Caco-2 (cell line): ENCODE measurements around the gene ORAI3. TPM values are rescaled to one million over a fixed set of nuclear protein-coding genes. Genes with fewer than 3 reads are reported as not detected.
A peak's percentile ranks its signal among the peaks of the same experiment; 100 is the strongest.

Experiments
- BruUV-seq: library from RNA; stranded (reverse); fragments of 400-500 nt; replicated peaks from 2 replicates; lab custom pipeline; 2021; lab: Mats Ljungman, UMichigan
- CTCF ChIA-PET: fragments of 300-600 bp; sonication (Branson Sonifier 250); formaldehyde crosslinking; loops from one replicate; lab custom pipeline; 2022; ENCODE audit warnings: antibody characterized with exemption; lab: Charles Lee
- POLR2A ChIA-PET: fragments of 300-600 bp; sonication (Branson Sonifier 250); formaldehyde crosslinking; loops from one replicate; lab custom pipeline; 2022; ENCODE audit warnings: antibody characterized with exemption; lab: Charles Lee
- DNase-seq, 2 experiments: peaks; one replicate each; pipeline versions ENCODE4 v3.0.0 to v3.0.0-alpha.2; 2020 to 2022
- H3K27me3 ChIP-seq: replicated peaks from 2 replicates; pipeline ENCODE4 v1.6.0; 2011; ENCODE audit warnings: low read length; ENCODE audit not compliant: control insufficient read depth, insufficient read depth
- H3K36me3 ChIP-seq: 2 replicates; pipeline ENCODE4 v1.5.1; 2011; ENCODE audit warnings: low read length; ENCODE audit not compliant: control insufficient read depth, insufficient read depth
- H3K4me1 ChIP-seq: fragments of 250-450 bp; sonication (Bioruptor Pico); 2 replicates; pipeline ENCODE4 v1.5.1; 2020; ENCODE audit warnings: mild to moderate bottlenecking
- H3K4me3 ChIP-seq: 2 replicates; pipeline ENCODE4 v1.5.1; 2011; ENCODE audit warnings: low read depth, mild to moderate bottlenecking, control low read depth, low read length
- H3K9me3 ChIP-seq: fragments of 250-450 bp; sonication (Bioruptor Pico); 2 replicates; pipeline ENCODE4 v1.5.1; 2020; ENCODE audit warnings: mild to moderate bottlenecking, moderate library complexity
- H3K27ac Mint-ChIP-seq: one replicate; pipeline ENCODE4 v1.8.0; 2022; ENCODE audit warnings: mixed read lengths; ENCODE audit not compliant: unreplicated experiment
- H3K27me3 Mint-ChIP-seq: one replicate; pipeline ENCODE4 v1.8.0; 2022; ENCODE audit warnings: mixed read lengths; ENCODE audit not compliant: insufficient read depth, unreplicated experiment
- H3K36me3 Mint-ChIP-seq: one replicate; pipeline ENCODE4 v1.8.0; 2022; ENCODE audit warnings: mild to moderate bottlenecking, mixed read lengths; ENCODE audit not compliant: insufficient read depth, unreplicated experiment
- H3K4me1 Mint-ChIP-seq: one replicate; pipeline ENCODE4 v1.8.0; 2022; ENCODE audit warnings: low read depth, mixed read lengths; ENCODE audit not compliant: unreplicated experiment
- H3K4me3 Mint-ChIP-seq: one replicate; pipeline ENCODE4 v1.8.0; 2022; ENCODE audit warnings: mild to moderate bottlenecking, moderate library complexity, mixed read lengths; ENCODE audit not compliant: unreplicated experiment
- H3K9me3 Mint-ChIP-seq: one replicate; pipeline ENCODE4 v1.8.0; 2022; ENCODE audit warnings: mixed read lengths; ENCODE audit not compliant: unreplicated experiment
- CTCF ChIP-seq, 2 experiments: fragments of 200-600 bp in 1 of 2; IDR thresholded peaks; 1 replicate in 1 of 2; 2 replicates in 1 of 2; pipeline versions ENCODE4 v1.5.1 to v1.8.0; 2011 to 2022; ENCODE audit warnings: antibody characterized with exemption in 1 of 2, control low read depth in 1 of 2, inconsistent platforms in 1 of 2, low read depth in 1 of 2, low read length in 1 of 2, mild to moderate bottlenecking in 1 of 2, moderate library complexity in 1 of 2; ENCODE audit not compliant: insufficient read depth in 1 of 2, severe bottlenecking in 1 of 2, unreplicated experiment in 1 of 2
- intact Hi-C: fragments of 100-400 bp; cut with micrococcal nuclease; formaldehyde crosslinking; loops from one replicate; pipeline ENCODE4 v1.10.0; 2022; ENCODE audit not compliant: unreplicated experiment
- total RNA-seq: library from RNA; stranded (reverse); gene quantifications from 2 replicates; pipeline ENCODE4 v1.2.3, GENCODE V29; 2022

Gene ORAI3
- total RNA-seq, 1 experiment from 2014 or later: 4.7 TPM

DNA sequence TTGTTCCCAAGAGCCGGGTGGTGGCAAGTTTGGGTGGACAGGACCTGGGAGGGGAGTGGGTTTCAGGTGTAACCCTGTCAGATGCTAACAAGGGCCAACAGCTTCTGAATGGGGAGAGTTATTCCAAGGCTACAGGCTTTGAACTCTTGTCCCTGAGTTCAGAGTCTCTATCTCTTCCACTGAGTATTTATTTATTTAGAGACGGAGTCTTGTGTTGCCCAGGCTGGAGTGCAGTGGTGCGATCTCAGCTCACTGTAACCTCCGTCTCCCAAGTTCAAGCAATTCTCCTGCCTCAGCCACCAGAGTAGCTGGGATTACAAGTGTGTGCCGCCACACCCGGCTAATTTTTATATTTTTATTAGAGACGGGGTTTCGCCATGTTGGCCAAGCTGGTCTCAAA lies 6.1 kb downstream of the ORAI3 start:
- H3K4me3 ChIP-seq: no peak overlapping the region
- H3K36me3 Mint-ChIP-seq: peaks cover 38% of the 10 kb centered on the region
- no peaks in the 10 kb centered on the region for H3K27me3 Mint-ChIP-seq
- no peak overlapping the region for H3K4me3 Mint-ChIP-seq
- no peak overlapping the region for H3K27ac Mint-ChIP-seq
- DNase-seq: no peak
- H3K9me3 Mint-ChIP-seq: no peaks in the 10 kb centered on the region
- no peaks in the 10 kb centered on the region for H3K9me3 ChIP-seq
- no peak for TF ChIP-seq CTCF (IDR thresholded peaks at IDR 0.05; ENCODE audit: insufficient read depth in 1 of 2, low read depth in 1 of 2, low read length in 1 of 2, severe bottlenecking in 1 of 2, unreplicated experiment in 1 of 2)
- POLR2A ChIA-PET: no interaction called here
- peaks cover 15% of the 10 kb centered on the region for H3K4me1 Mint-ChIP-seq
- no TSS peak for BruUV-seq
- no peaks in the 10 kb centered on the region for H3K27me3 ChIP-seq
- H3K4me1 ChIP-seq: peaks cover 7% of the 10 kb centered on the region
- intact Hi-C loops: no loop called here
- no peaks in the 10 kb centered on the region for H3K36me3 ChIP-seq
- CTCF ChIA-PET: no interaction called here

DNA sequence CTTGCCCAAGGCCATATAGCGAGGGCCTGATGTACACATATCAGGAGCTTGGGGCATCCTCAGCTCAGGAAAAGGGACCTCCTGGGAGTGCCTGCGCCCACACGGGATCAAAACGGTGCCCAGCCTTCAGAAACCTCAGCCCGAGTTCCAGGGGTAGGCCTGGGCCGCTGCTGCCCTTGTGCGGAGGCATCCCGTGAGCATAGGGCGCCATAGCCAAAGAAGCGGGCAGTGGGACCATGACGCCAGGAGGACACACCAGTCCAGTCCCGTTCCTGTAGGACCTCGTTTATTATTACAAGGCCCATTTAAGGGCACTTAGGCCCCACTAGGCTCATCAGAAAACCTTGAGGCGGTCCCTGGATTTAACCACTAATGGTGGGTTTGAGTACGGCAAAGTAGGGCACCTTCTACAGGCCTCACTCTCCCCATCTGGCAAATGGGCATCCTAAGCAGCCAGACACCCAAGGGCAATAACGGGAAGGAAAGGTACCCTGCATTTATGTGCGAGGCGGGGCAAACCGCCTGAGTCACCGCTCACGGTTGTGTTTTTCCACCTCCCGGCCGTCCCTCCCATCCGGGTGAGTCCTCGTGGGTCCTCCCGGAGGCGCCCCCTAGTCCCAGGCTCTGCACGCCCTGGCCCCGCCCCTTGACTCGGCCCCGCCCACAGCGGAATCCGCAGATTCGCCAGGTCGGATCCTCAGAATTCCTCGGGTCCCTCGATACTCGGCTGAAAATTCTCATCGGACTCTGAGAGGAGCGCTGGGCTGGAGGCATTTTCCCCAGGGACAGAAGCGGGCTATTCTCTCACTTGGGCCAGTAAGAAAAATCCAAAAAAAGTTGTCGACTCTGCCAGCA lies 8.0 kb downstream of the ORAI3 start:
- BruUV-seq: TSS peak; percentile 57
- H3K27me3 ChIP-seq: no peaks in the 10 kb centered on the region
- peak; percentile 87 to 88 for DNase-seq
- Mint-ChIP-seq H3K36me3 (peaks cover 53% of the 10 kb centered on the region), H3K27ac (peak overlapping the region; percentile 95), H3K4me3 (peak overlapping the region; percentile 87), H3K27me3 (no peaks in the 10 kb centered on the region), H3K9me3 (no peaks in the 10 kb centered on the region), H3K4me1 (peaks cover 13% of the 10 kb centered on the region)
- TF ChIP-seq CTCF (IDR thresholded peaks at IDR 0.05; ENCODE audit: insufficient read depth in 1 of 2, low read depth in 1 of 2, low read length in 1 of 2, severe bottlenecking in 1 of 2, unreplicated experiment in 1 of 2): peak in 1 of 2 experiments; percentile 30
- intact Hi-C loops: loop anchor here (1.0 kb wide), 1 partner anchor 185 kb away; no protein-coding TSS in a partner anchor
- peak overlapping the region; percentile 95 for H3K4me3 ChIP-seq
- no peaks in the 10 kb centered on the region for H3K9me3 ChIP-seq
- CTCF ChIA-PET: no interaction called here
- H3K4me1 ChIP-seq: no peaks in the 10 kb centered on the region; the same call in 1 of the 2 replicates
- POLR2A ChIA-PET: interaction anchor here (0.6 kb wide), 1 partner anchor 153 kb away, joined by 6 read pairs; no protein-coding TSS in a partner anchor
- H3K36me3 ChIP-seq: peaks cover 4% of the 10 kb centered on the region; the same call in 1 of the 2 replicates

- Histone ChIP-seq H3K27me3 (no peaks in the 10 kb centered on the region), H3K9me3 (no peaks in the 10 kb centered on the region), H3K36me3 (peaks cover 6% of the 10 kb centered on the region; the same call in 1 of the 2 replicates), H3K4me1 (no peaks in the 10 kb centered on the region; the same call in 1 of the 2 replicates), H3K4me3 (peak within 1 kb of the TSS; percentile 95)
- Mint-ChIP-seq H3K27me3 (no peaks in the 10 kb centered on the region), H3K4me3 (peak within 1 kb of the TSS; percentile 87), H3K36me3 (peaks cover 61% of the 10 kb centered on the region), H3K27ac (peak within 1 kb of the TSS; percentile 95), H3K9me3 (no peaks in the 10 kb centered on the region), H3K4me1 (peaks cover 13% of the 10 kb centered on the region)
- ChIA-PET CTCF (no interaction called here), POLR2A (interaction anchor here (0.6 kb wide), 1 partner anchor 154 kb away, joined by 6 read pairs; no protein-coding TSS in a partner anchor)
- DNase-seq: peak; percentile 93 to 94
- TF ChIP-seq CTCF (IDR thresholded peaks at IDR 0.05; ENCODE audit: insufficient read depth in 1 of 2, low read depth in 1 of 2, low read length in 1 of 2, severe bottlenecking in 1 of 2, unreplicated experiment in 1 of 2): no peak
- no TSS peak for BruUV-seq
- intact Hi-C loops: loop anchor here (1.0 kb wide), 1 partner anchor 185 kb away; no protein-coding TSS in a partner anchor
Measured at GRCh38 chr16:30957456-30958174, 8.7 kb downstream of the ORAI3 start, which contains the start of gene SETD1A. TSS of gene SETD1A (plus strand) at chr16:30957754. CDS start at chr16:30958732, 978 bp downstream.
